Body of pancreas (tissue), 4 donors: ENCODE results near the gene SLC38A1. TPM values are rescaled to one million over a fixed set of nuclear protein-coding genes. Genes with fewer than 3 reads are reported as not detected.

Experiments used
- ATAC-seq: fragments of 150-250 bp; one replicate; pipeline ENCODE4 v1.9.1; 2016
- DNase-seq, 4 donors: peaks; one replicate each; pipeline ENCODE4 v3.0.0-alpha.2; 2019
- H3K27ac ChIP-seq, 4 donors: fragments of 200-600 bp; sonication (generic); 1 replicate in 3 of 4; 2 replicates in 1 of 4; pipeline versions ENCODE4 v1.5.1 to v1.6.1; 2016 to 2019; ENCODE audit warnings: mild to moderate bottlenecking in 1 of 4, mixed read lengths in 1 of 4, moderate library complexity in 1 of 4
- H3K27me3 ChIP-seq, 2 donors: fragments of 200-600 bp; sonication (generic); one replicate each; pipeline ENCODE4 v1.6.0; 2016; ENCODE audit warnings: mild to moderate bottlenecking in 1 of 2
- H3K36me3 ChIP-seq, 2 donors: fragments of 200-600 bp; sonication (generic); replicated peaks in 1 of 2; 2 replicates each; pipeline ENCODE4 v1.5.1; 2016; ENCODE audit warnings: low read depth in 2 of 2; ENCODE audit not compliant: insufficient read depth in 1 of 2
- H3K4me1 ChIP-seq: fragments of 200-600 bp; sonication (generic); one replicate; pipeline ENCODE4 v1.6.0; 2016
- H3K4me3 ChIP-seq, 2 donors: fragments of 200-600 bp; sonication (generic); 1 replicate in 1 of 2; 2 replicates in 1 of 2; pipeline ENCODE4 v1.5.1; 2016 to 2019
- H3K9me3 ChIP-seq, 3 donors: fragments of 200-600 bp; sonication (generic); 1 replicate in 2 of 3; 2 replicates in 1 of 3; pipeline ENCODE4 v1.5.1; 2016
- POLR2A ChIP-seq, 3 donors: fragments of 450-650 bp; IDR thresholded peaks; one replicate each; pipeline ENCODE4 v1.6.1; 2016; ENCODE audit warnings: antibody characterized with exemption in 3 of 3, mild to moderate bottlenecking in 2 of 3
- WGBS, 2 donors: methylation state at CpG; one replicate each; pipeline ENCODE4 v1.1.5; 2017; 5-methylcytosine and 5-hydroxymethylcytosine counted together
- intact Hi-C: fragments of 100-400 bp; cut with DNase I; formaldehyde crosslinking; loops from one replicate; pipeline ENCODE4 v1.15.1; 2023
- total RNA-seq, 2 donors: library from RNA; depleted of rRNA; stranded (reverse); fragments of >200 nt; gene quantifications; one replicate each; pipeline ENCODE4 v1.1.0, GENCODE V29; 2016
- TF ChIP-seq, protein P1 (sequence below), 7 experiments: fragments of 450-650 bp in 4 of 7; fragments of 200-600 bp in 3 of 7; sonication (generic) in 3 of 7; IDR thresholded peaks; one replicate each; pipeline ENCODE4 v1.5.1; 2016 to 2019; ENCODE audit warnings: antibody characterized with exemption in 7 of 7

The SLC38A1 gene
- total RNA-seq, 2 donors from 2014 or later: 18.5 to 38.4 TPM

DNA sequence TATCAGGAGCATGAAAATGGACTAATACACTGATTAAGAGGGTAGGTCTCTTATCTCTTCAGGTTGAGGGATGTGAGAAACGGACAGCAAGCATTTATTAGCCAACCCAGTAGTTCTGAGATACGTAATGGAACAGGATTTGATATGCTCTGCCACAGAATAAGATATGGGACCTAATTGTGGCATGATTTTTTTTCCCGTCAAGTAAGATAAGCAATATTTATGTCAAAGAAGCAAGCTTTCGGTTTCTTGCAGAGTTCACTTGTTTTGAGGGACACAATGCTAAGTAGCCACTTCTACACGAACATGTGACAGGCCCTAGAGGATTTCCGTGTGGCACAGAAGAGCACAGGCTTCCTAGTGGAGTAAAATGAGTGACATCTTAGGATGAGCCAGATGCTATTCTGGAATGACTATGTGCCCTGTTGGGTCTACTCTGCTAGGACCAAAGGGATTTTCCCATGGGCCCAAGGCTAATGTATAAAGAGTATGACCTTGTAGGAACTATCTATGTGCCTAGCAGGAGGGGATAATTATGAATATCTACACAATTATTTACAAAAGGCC, 57.9 kb downstream of the SLC38A1 start:
- intact Hi-C loops: loop anchor here (10.0 kb wide), 1 partner anchor 74 kb away; no protein-coding TSS in a partner anchor
- peaks cover 35% of the 10 kb centered on the region for H3K4me1 ChIP-seq
- no peaks in the 10 kb centered on the region for H3K9me3 ChIP-seq
- ATAC-seq (peak; percentile 20), DNase-seq (no peak)
- no peaks in the 10 kb centered on the region for H3K27me3 ChIP-seq
- peak overlapping the region; percentile 35 to 78 (median 67) for H3K27ac ChIP-seq
- no peak for TF ChIP-seq POLR2A (IDR thresholded peaks at IDR 0.05)
- TF ChIP-seq, protein P1, sequence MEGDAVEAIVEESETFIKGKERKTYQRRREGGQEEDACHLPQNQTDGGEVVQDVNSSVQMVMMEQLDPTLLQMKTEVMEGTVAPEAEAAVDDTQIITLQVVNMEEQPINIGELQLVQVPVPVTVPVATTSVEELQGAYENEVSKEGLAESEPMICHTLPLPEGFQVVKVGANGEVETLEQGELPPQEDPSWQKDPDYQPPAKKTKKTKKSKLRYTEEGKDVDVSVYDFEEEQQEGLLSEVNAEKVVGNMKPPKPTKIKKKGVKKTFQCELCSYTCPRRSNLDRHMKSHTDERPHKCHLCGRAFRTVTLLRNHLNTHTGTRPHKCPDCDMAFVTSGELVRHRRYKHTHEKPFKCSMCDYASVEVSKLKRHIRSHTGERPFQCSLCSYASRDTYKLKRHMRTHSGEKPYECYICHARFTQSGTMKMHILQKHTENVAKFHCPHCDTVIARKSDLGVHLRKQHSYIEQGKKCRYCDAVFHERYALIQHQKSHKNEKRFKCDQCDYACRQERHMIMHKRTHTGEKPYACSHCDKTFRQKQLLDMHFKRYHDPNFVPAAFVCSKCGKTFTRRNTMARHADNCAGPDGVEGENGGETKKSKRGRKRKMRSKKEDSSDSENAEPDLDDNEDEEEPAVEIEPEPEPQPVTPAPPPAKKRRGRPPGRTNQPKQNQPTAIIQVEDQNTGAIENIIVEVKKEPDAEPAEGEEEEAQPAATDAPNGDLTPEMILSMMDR (IDR thresholded peaks at IDR 0.05): no peak
- no peak overlapping the region for H3K4me3 ChIP-seq
- WGBS, 2 donors: 34 to 43% methylated on average over 6 of the region's 6 CpGs
- no peaks in the 10 kb centered on the region for H3K36me3 ChIP-seq

DNA sequence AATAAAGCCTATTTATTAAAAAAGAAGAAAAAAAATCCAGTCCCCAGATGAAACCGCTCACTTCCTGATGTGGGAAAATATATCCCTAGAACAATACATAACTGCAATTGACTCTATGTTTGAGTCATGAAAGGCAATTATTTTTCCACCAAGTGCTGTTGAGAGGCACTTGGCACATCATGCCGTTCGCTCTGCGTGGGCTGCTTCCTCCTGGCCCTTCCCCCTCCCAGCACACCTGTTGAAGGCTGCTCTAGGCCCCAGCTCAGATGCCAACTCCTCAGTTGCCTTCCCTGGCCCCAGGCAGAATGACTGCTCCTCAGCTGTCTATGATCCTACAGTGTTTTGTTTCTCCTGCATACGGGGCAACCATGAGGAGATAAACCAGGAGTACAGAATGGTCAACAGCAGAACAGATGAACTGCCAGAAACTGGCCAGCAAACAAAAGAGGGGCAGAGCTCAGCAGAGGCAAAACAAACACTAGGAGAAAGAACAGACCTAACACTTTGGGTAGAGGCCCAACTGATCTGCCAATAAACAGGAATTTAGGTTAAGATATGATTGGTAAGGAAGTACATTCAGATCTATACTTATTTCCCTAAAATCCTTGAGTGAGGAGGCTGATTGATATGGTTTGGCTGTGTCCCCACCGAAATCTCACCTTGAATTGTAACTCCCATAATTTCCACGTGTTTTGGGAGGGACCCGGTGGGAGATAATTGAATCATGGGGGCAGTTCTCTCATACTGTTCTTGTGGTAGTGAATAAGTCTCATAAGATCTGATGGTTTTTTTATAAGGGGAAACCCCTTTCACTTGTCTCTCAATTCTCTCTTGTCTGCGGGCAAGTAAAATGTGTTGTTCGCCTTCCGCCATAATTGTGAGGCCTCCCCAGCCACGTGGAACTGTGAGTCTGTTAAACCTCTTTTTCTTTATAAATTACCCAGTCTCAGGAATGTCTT, 58.6 kb downstream of the SLC38A1 start:
- Histone ChIP-seq H3K4me3 (no peak overlapping the region), H3K36me3 (peaks cover 0 to 3% of the 10 kb centered on the region in 2 donors), H3K27ac (peak overlapping the region; percentile 61 to 78 (median 68)), H3K4me1 (peaks cover 35% of the 10 kb centered on the region), H3K9me3 (no peaks in the 10 kb centered on the region), H3K27me3 (no peaks in the 10 kb centered on the region)
- peak in 2 of 3 donors; percentile 51 to 53 for TF ChIP-seq POLR2A (IDR thresholded peaks at IDR 0.05)
- TF ChIP-seq, protein P1 (IDR thresholded peaks at IDR 0.05): peak in 1 of 7 experiments; percentile 10
- intact Hi-C loops: loop anchor here (10.0 kb wide), 1 partner anchor 75 kb away; no protein-coding TSS in a partner anchor
- 30 to 41% methylated on average over 12 of the region's 12 CpGs for WGBS, 2 donors
- ATAC-seq (peak; percentile 96), DNase-seq (peak; percentile 84 to 92 (median 88))

DNA sequence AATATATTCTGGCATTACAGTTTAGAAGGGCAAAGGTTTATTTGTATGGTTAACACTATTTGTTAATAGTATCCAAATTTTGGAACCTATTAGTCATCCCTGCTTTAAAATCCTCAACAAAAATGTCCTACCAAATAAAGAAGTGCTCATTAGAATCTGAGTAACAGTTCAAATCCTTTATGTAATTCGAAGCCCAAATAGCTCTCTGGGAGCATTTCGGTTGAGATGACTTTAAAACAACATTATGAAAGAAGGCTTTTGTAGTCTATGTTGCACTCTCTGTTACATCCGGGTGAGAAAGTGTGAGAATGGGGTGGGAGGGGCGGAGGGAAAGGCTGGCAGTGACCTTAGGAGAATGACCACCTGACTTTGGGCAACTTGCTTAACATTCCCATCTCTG, 59.7 kb downstream of the SLC38A1 start:
- DNase-seq (no peak), ATAC-seq (no peak)
- no peaks in the 10 kb centered on the region for H3K9me3 ChIP-seq
- intact Hi-C loops: no loop called here
- H3K4me3 ChIP-seq: no peak overlapping the region
- H3K27me3 ChIP-seq: no peaks in the 10 kb centered on the region
- 61 to 71% methylated on average over 4 of the region's 4 CpGs for WGBS, 2 donors
- no peak for TF ChIP-seq POLR2A (IDR thresholded peaks at IDR 0.05)
- TF ChIP-seq, protein P1 (IDR thresholded peaks at IDR 0.05): no peak
- H3K27ac ChIP-seq: peak overlapping the region; percentile 40 to 78 (median 67)
- peaks cover 35% of the 10 kb centered on the region for H3K4me1 ChIP-seq
- H3K36me3 ChIP-seq: peaks cover 0 to 3% of the 10 kb centered on the region in 2 donors

DNA sequence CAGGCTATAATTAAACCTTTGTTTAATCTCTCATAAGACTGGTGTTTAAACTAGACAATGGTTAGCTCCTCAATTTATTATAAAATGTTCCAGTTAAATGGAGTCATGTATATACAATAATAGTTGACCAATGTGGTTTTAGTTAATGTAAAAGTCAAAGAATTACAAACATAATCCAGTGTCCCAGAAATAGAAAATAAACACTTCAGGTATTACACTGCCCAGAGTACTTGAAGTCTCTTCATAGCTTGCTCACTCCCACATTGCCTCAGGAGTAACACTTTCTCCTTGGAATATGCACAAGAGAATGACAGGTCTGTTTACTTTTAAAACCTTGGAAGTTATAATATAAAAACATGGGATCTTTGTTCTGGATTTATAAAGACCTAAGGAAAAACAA, 60.5 kb downstream of the SLC38A1 start:
- no peaks in the 10 kb centered on the region for H3K9me3 ChIP-seq
- peaks cover 0 to 6% of the 10 kb centered on the region in 2 donors for H3K36me3 ChIP-seq
- H3K4me3 ChIP-seq: no peak overlapping the region
- H3K27ac ChIP-seq: peak overlapping the region in 1 of 4 donors; percentile 78
- DNase-seq (no peak), ATAC-seq (no peak)
- intact Hi-C loops: no loop called here
- H3K27me3 ChIP-seq: no peaks in the 10 kb centered on the region
- H3K4me1 ChIP-seq: peaks cover 35% of the 10 kb centered on the region
- no peak for TF ChIP-seq POLR2A (IDR thresholded peaks at IDR 0.05)
- TF ChIP-seq, protein P1 (IDR thresholded peaks at IDR 0.05): no peak
